ENCODE results near the gene VSTM4.

Gene VSTM4

GRCh38 chr10:48981310-48981907 lies 133.9 kb downstream of the VSTM4 start:
- peak; percentile 2 to 17 for DNase-seq (ENCODE audit: extremely low read depth in 1 of 2, low read depth in 1 of 2)

GRCh38 chr10:48978318-48978717 lies 137.0 kb downstream of the VSTM4 start:
- no peak for DNase-seq (ENCODE audit: extremely low read depth in 1 of 2, low read depth in 1 of 2)

GRCh38 chr10:48976196-48976595 lies 139.1 kb downstream of the VSTM4 start:
- DNase-seq (ENCODE audit: extremely low read depth in 1 of 2, low read depth in 1 of 2): no peak

DNA sequence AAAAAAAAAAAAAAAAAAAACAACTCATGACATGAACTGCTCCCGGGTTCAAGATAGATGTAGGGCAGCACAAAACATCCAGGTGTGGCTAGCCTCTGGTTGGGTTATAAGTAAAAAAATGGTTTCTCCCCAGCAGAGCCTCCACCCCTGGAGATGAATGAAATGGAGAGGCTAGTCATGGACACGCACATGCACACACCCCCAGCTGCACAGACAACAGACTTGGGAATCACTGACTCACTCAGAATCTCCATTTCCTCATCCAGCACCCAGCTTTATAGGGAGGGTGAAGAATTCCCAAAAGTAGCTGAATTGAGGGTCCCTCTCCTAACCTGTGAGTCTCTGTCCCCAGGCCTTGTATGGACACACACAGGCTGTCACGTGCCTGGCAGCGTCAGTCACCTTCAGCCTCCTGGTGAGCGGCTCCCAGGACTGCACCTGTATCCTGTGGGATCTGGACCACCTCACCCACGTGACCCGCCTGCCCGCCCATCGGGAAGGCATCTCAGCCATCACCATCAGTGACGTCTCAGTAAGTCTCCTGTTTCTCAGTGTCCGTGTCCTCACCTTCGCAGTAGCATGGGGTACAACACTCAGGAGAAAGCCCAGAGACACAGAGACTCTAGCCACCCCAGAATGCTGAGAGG lies 140.7 kb downstream of the VSTM4 start:
- no peak for DNase-seq (ENCODE audit: extremely low read depth in 1 of 2, low read depth in 1 of 2)

DNA sequence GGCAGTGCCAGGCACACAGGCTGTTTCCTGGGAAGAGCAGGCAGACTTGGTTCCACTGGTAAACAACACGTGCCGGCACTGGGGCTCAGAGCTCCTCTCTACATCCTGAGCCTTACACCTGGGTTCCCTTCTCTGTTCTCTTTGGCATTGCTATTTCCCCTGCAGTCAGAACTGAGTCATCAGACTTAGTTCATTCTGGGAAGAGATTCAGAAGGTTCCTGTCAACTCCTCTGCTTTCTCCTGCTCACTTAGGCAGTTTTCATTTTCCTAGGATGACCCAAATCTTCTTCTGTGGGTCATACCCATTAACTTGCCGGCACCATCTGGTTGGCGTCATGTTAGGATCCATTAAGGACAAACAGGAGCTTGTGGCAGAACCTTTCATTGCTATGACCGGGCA lies 142.3 kb downstream of the VSTM4 start:
- DNase-seq (ENCODE audit: extremely low read depth in 1 of 2, low read depth in 1 of 2): no peak

DNA sequence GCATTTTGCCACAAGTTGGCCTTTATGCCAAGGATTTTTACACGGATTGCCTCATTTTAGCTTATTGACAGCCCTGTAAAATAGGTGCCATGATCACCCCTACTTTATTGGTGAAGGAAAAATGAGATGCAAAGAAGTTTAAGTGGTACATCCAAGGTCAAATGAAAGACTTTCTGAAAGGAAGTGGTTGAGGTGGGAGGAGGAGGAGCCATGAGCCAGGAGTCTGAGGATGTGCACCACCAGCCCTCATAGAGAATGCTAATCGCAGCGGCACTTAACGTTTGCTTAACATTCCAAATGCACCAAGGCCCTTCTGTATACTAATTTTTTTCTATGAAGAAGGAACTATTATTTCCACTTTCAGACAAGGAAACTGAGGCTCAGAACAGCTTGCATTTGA lies 144.7 kb downstream of the VSTM4 start:
- no peak for DNase-seq (ENCODE audit: extremely low read depth in 1 of 2, low read depth in 1 of 2)

DNA sequence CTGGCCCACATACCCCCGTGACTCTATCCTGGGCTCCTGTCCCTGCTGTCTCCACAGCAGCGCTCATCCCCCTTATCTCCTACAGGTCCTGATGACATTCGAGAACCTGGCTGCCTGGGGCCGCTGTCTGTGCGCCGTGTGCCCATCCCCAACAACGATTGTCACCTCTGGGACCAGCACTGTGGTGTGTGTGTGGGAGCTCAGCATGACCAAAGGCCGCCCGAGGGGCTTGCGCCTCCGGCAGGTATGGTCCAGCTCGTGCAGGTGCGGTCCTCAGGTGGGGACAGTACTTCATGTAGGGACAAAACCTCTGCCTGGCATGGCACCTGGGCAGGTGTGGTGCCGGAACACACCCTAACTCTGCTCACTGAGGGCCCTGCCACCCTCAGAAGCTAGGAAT lies 145.3 kb downstream of the VSTM4 start:
- no peak for DNase-seq (ENCODE audit: extremely low read depth in 1 of 2, low read depth in 1 of 2)

DNA sequence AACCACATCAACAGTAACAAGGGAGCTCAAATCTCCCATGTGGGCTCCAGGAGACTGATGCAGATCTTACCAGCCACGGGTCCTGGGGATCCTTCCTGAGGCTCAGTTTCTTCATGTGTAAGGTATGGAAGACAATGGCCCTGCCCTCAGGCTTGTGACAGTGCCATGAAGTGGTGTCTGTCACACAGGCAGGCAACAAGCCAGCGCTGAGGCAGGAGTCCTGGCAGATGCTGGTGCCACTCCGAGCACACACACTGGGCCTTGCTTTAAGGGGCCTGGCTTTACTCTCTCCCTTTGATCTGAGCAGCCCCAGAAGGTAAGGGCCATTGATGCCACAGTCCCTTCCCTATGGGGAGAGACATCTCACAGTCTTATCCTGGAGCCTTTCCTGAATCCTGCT lies 147.3 kb downstream of the VSTM4 start:
- no peak for DNase-seq (ENCODE audit: extremely low read depth in 1 of 2, low read depth in 1 of 2)

GRCh38 chr10:48965460-48965859 lies 149.9 kb downstream of the VSTM4 start:
- no peak for DNase-seq (ENCODE audit: extremely low read depth in 1 of 2, low read depth in 1 of 2)
